ENCODE measurements around the gene ATP13A3.

The ATP13A3 gene

DNA sequence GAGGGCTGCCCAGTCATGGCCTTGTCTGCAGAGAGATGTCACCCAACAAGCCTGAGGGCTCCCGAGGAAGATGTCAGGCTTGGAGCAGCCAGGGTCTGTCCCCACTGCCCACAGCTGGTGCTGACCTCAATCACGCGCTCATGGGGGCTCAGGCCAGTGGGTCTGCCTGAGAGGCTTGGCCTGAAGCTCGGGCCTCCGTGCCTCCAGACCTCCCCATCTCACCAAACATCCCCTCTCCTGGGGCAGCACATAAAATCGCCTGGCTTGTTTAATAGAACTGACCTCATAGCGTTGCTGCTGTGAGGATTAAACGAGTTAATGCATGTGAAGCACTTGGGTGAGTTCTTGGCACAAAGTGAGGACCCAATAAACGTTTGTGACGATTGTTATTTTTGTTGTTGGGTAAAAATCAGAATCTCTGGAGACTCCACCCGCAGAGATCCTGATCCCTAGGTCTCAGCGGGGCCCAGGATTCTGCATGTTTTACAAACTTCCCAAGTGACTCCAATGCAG lies 120.8 kb downstream of the ATP13A3 start:
- DNase-seq = no peak

DNA sequence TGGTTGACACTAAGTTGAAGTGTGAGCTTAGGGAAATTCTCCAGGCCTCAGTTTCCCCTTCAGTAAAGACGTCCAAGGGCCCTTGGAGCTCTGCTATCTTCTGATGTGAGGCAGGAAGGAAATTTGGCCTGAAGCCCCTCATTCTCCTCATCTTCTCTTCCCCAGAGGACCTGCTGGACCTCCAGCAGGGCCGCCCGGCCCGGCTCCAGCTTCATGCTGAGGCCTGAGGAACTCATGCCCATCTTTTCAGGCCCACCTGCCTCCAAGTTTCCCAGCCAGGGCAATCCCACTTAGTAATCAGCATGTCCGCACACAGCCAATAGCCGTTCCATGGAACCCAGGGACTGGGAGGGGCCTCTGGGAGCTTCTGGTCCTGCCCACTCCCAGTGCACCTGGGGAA lies 121.3 kb downstream of the ATP13A3 start:
- no peak for DNase-seq

DNA sequence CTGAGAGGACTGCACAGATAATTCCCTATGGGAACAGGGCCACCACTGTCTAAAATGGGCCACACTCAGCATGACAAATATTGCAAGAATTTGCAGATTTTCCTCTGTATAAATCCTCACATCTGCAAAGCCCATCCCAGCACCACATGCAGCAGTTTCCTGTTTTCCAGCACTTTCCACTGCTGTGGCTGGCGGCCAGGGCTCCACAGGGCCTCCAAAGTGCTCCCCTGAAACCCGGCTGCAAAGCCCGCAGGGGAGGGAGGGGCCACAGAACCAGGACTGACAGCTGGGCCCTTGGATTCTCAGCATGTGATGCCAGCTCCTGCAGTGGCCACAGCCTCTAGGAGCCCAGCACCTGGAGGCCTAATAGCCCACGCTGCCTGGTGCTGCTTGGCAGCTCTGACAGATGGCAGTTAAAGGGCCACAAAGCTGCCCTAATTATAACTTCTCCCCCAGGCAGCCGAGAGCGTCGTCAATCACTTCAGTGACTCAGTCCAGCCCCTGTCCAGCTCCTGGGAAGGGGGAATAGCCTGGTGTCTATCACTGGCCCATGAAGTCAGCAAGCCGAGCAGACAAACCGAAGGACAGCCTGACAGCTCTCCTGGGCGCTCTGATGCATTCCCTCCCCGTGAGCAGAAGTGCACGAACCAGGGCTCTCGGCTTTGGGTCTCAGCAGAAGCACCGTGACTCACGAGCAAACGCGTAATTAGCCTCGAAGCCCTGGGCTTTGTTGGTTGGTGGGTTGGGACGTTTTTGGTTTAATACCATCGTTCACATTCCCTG lies 122.0 kb downstream of the ATP13A3 start:
- peak; percentile 76 for DNase-seq

DNA sequence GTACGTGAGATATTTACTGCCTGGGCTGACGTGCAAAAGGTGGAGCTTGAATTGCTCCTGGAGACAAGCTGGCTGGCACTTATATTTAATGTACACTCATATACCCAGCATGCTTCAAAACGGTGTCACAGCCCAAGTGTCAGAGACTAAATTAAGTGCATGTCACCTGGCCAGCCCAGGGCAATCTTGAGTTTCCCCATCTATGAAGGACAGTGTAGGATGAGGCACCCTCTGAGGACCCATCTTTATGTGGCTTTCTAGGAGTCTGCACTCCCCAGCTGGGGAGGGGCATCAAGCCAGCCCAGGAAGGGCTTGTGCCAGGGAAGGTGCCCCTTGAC lies 122.5 kb downstream of the ATP13A3 start:
- DNase-seq = no peak

DNA sequence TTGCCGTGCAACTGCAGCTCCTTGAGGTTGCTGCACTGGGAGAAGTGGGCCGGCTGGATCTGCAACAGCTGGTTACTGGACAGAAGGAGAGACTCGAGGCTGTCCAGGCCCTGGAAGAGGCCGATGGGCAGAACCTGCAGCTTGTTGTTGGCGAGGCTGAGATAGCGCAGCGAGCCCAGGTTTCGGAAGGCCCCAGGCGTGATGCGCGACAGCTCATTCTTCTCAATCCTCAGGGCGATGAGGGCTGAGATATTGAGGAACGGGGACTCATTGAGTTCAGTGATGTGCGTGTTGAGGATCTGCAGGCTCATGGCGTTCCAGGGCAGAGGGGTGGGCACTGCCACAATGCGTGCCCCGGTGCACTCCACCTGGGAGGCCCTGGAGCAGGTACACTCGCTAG lies 126.2 kb downstream of the ATP13A3 start:
- DNase-seq = no peak

DNA sequence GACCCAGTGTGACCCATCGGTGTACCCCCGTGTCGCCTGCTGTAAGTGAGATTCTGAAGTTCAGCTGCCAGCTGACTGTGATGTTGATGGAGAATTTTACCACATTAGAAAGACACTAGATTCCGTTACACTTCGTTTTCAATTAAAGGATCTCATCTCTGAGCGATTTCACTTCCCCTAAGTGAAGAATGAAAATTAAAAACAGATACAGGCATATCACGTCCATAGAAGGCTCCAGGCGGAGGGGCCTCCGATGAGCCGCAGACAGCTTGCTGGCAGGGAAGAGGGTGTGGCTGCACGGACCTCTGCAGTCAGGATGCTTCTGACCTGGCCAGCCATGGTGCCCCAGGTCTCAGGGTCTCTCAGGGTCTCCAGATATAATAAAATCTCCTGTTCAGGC lies 129.1 kb downstream of the ATP13A3 start:
- no peak for DNase-seq

DNA sequence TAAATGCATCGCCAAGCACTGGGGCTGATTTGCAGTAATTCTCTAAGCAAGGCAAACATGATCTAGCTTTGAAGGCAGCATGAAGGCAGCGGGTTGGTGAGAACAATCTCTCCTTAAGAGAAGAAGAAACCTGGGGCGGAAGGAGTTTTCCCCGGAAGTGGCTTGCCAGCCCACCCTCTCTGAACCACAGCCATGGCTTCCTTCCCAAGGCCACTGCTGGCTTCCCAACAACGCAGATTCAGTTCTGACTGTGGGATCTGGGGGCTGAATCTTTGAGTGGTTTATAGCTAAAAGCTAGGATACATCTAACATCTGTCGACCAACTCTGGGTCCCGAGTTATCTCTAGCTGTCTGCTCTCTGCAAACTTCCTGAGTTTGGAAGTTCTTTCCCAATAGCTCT lies 131.4 kb downstream of the ATP13A3 start:
- no peak for DNase-seq

DNA sequence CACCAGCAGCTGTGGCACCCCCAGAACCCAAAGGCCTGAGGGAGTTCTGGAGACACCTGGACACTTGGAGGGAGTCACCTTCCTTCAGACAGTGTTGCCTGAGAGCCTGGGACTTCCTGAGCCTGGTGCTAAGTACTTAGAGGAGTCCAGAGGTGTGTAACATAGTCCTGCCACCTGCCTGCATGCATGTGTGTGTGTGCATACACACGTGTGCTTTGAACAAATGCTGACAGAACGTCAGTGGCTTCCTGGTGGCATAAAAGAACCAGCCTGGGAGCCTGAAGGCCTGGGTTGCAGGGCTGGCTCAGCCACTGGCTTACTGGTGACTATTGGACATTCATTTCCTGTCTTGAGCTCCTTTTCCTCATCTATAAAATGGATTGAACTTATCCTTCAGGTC lies 132.5 kb downstream of the ATP13A3 start:
- DNase-seq = no peak
